HG03045 (cell line): ENCODE measurements around the gene APC2.
"Not testable (repeated sequence)": the region's sequence is repeated elsewhere in the genome, so short reads cannot be mapped to it uniquely, and the experiment has no call there.

ENCODE experiments used
- ATAC-seq: cut with Tn5 transposase; IDR thresholded peaks from one replicate; pipeline ENCODE4 v1.9.1; 2021; ENCODE audit warnings: mild to moderate bottlenecking, moderate library complexity; ENCODE audit not compliant: unreplicated experiment

APC2 gene

DNA sequence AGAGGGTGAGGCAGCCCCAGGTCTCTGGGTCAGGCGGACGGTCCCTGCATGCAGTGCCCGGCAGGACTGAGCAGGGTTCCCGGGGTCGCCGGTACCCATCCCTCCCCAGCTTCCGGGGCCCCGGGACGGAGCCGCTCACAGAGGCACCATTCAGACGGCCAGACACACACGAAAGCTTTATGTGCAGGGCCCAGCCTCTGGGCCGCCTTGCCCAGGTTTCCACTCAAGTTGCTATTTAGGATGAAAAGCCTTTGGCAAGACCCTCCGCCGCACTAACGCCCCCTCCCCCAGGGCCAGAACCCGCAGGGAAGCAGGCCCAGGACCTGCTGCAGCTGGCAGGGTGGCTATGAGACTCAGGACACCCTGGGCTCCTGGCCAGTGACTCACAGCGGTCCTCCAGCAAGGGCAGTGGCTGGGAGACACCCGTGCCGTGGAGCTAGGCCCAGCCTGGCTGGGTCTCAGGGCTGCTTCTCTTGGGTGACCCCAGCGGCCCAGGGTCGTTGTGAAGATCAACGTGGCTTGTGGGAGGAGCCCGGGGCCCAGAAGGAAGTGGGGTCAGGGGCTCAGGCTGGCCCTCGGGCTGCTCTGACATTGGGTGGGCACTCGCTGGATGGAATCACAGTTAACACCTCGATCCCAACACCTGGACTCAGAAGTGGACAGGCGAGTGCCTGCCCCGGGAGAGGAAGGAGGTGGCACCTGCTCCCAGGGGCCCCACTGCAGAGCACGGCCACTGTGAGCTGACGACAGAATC is 24.3 kb downstream of the APC2 start:
- no peak for ATAC-seq

DNA sequence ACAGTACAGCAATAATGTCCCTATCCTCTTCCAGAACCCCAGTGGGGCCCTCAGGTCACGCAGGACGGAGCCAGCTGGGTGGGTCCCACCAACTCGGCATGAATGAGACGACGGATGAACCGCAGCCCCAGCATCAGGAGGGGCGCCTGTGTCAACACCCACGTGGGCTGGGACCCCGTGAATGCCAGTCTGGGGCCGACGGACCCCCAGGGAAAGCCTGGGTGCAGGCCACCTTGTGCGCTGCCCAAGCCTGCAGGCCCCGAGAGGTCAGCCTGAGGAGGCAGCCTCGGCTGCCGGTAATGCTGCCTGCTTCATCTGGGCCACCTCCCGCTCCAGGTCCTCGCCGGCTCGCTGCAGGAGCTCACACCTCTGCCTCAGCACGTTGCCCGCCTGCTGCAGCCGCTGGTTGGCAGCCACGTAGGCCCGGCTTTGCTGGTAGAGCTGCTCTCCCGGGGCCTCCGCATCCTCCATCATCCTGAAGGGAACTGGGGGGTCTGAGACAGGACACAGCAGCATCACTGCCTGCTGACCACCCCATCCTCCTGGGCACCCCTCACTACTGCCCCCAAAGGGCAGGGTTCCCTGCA is 24.9 kb downstream of the APC2 start:
- no peak for ATAC-seq

DNA sequence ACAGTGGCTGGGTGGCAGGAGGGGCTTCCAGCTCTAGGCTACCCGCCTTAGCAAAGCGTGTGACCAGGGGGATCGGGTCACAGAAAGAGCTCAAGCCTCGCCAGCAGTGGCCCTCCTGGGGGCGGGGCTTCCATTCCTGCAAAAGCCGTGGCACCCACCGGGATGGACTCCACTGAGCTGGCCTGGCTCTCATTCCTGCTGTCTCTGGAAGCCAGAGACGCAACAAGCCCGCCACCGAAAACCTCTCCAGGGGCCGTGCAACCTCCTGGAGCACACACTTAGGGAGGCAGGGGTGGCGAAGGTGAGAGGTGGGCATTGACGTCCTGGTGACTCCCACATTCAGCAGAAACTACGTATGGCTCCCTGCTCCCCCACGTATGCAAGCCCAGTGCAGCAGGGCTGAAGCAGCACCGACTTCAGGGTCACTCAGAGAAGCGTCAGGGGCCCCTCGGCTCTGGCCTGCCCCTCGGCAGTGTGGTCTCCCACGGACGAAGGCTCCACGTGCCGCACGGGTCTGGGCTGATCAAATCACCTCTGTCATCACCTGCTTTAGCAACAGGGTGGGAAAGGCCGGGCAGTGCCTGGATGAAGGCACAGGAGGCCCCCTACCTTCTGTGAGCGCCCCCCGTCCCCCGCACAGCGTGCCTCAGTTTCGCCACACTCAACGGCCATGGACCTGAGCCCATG is 26.0 kb downstream of the APC2 start:
- ATAC-seq, result no peak

DNA sequence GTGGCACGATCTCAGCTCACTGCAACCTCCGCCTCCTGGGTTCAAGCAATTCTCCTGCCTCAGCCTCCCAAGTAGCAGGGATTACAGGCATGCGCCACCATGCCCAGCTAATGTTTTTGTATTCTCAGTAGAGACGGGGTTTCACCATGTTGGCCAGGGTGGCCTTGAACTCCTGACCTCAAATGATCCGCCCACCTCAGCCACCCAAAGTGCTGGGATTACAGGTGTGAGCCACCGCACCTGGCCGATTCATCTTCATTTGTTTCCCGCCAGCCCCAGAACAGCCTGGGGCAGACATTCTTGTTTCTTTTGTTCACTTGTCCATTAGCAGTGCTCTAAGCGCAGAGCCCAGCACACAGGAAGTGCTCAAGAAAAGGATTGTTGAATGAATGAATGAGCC is 27.1 kb downstream of the APC2 start:
- ATAC-seq, result not testable (repeated sequence)

DNA sequence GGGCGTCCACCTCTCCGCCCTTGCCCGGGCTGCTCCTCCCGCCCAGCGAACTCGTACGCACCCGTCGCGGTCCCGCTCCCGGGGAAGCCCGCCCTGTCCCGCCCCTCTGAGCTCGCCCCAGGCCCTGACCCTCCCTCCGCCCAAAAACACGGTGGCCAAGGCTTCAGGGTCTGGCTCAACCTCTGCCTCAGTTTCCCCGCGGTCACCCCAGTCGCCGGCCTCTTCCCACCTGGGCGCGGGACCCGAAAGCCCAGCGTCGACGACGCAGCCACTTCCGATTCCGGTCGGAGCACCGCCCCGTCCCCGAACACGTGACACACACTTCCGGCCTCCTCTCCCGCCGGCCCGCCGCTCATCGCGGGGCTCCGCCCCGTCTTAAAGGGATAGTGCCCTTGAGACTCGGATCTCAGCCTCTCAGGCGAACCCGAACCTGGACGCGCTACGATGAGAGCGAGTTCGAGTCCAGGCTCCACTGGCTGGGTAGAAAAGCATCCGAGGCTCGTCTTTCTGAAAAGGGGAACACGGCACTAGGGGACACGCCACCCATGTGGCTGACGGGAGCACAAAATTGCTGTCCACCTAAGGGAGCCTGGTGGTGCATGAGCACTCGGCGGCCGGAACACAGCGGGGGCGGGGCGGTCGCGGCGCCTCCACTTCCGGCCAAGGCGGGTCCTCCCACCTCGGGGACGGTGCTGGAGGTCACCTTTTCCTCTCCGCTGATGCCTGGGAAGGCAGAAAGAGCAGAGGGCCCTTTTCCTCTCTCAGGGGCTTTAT is 29.2 kb downstream of the APC2 start, which contains the start of gene C19orf25:
Gene C19orf25, minus strand, starts transcription at position 282 of the 774 bp plus-strand sequence. CDS start 312 bp downstream, outside the sequence.
- ATAC-seq, result peak; percentile 74

DNA sequence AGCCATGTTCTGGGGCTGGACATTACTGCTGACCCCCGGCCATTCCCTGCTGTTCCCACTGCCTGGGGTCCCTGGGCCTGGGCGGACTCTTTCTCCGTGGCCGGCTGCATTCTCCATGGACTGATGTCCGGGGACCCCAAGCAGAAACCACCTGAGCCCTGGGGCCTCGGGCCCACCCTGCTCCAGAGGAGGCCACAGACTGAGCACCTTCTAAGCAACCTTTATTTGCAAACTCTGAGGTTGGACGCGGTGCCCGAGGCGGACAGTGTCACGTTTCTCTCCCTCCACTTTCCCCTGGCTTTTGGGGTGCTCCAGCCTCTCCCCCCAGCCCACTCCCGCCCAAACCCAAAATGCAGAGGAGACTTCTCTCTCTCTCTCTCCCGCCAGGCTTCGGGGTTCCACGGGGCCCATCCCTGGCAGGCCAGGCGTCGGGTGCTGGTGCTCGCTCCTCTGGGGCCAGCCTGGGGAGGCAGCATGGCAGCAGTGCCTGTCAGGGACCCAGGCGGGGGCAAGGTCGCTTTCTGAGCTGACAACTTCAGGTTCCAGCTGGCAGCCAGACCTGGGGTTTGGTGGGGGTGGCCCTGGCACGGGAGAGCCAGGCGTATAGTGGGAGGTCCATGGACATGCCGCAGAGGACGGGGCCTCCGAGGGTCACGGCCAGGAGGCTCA is 31.4 kb downstream of the APC2 start:
- ATAC-seq, result no peak

DNA sequence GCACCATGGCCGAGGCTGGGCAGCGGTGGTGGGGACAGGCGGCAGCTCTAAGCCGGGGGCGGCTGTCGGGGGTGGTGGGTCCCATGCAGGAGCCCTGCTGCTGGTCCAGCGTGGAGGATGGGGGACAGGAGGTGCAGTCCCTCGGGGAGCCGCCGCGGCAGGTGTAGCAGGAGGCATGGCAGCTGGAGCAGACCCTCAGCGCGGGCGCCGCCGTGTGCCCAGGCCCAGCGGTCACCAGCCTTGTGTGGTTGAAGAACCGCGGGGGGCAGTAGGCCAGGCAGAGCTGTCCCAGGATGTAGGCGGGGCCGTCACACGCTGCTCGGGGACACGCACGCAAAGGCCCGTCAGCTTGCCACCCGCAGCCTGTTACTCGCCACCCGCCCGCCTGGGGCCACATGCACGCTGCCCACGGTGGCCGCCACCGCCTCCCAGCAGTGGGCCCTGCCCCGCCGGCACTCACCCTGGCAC is 32.0 kb downstream of the APC2 start:
- no peak for ATAC-seq

DNA sequence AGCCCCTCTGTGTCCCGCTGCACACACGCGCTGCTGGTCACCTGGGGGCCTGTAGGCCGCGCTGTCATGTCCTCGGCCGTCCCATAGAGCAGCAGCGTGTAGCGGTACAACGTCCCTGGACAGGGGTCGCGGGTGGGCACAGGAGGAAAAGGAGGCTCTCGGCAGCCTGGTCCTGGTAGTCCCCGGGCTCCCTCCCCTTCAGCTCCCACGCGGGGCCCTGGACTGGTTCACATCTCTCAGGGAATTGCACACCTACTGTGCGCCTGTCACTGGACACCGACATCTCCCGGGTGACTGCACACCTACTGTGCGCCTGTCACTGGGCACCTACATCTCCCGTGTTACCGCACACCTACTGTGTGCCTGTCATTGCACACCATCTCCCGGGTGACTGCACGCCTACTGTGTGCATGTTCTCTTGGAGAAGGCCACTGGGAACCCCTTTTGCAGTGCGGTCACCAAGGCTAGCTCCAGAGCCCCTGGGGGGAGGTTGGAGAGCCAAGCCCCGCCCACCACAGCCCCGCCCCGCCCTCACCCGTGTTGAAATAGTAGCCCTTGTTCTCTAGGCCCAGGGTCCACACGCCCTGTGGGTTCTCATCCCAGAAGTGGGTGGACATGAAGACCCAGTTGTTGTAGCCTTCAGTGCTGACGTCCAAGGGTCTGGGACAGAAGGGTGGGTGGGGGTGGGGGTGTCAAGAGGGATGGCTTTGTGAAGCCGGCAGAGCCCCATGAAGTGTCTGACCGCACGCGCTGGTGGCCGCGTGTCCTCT is 32.6 kb downstream of the APC2 start:
- ATAC-seq, result no peak

DNA sequence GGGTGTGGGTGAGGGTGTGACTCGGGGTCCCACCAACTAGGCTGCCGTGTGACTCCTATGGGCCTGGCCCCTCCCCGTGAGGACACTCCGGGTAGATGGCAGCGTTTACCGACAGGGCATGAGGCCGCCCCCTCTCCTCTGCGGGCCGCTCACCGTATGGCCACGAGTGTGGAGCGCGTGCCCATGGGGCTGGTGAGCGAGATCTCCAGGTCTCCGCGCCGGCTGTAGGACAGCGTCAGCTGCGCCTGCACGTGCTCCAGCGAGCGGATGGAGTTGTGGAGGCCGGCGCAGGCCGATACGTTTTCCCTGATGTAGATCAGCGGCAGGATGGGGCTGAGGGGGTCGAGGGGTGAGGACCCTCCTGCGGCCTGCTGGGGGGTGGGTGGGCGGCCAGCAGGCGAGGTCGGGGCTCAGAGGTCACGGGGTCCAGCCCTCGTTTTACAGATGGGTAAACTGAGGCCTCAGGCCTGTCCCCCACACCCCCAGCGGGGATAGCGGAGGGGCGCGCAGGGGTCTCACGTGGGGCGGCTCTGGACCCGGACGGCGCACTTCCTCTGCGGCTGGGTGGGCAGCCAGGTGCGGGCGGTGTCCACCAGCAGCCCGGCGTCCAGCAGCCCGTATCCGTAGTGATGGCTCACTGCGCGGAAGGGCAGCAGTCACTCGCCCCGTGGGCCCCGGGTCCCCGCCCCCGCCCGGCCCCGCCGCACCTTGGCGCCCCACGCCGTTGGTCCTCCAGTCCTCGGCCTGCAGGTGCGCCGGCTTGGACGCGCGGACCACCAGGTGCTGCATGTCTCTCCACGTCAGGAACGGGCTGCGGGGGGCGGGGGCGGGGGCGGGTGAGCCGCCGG is 33.4 kb downstream of the APC2 start:
- ATAC-seq, result no peak

DNA sequence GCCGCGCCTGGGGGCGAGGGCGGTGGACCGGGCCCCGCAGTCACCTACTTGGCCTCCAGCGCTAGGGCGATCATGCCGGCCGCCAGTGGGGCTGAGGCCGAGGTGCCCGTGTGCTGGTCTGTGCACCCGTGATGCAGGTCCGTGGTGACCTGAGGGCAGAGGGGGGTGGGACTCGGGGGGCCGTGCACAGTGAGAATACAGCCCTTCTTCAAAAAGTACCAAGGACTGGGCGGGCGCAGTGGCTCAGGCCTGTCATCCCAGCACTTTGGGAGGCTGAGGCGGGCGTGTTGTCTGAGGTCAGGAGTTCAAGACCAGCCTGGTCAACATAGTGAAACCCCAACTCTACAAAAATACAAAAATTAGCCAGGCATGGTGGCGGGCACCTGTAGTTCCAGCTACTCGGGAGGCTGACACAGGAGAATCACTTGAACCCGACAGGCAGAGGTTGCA is 34.1 kb downstream of the APC2 start:
- ATAC-seq, result no peak

DNA sequence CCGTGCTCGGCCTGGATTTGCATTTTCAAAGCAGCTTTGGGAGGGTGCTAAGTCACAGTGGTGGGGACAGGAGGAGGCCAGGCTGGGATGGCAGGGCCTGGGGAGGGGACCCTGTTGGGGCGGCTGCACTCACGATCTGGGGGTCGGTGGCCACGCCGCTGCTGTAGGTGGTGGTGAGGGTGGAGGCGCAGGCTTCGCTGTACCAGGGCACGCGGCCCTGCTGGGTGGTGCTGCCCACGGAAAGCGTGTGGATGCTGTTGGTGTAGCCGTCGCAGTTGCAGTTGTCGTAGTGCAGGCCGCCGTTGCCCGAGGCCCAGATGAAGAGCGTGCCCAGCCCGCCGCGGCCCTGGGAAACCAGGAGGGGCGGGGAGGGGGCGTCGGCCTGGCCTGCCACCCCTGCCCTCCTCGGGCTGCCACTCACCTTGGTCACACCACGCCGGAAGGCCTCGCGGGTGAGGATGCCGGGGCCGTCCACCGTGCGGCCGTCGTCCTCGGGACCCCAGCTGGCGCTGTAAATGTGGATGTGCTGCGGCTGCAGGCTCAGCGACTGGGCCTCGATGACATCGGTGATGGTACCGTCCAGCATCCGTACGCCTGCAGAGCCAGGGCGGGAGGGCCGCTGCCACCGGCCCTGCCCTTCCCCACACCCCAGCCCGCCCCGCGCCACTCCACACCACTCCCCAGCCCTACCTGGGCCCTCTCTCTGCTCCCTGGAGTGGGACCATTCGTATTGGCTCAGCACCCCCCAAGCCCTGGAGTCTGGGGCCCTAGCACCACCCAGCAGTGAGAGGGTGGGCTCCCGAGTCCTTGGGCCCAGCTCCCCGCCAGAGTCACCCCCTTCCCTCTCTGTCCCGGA is 37.0 kb downstream of the APC2 start:
- ATAC-seq, result no peak

DNA sequence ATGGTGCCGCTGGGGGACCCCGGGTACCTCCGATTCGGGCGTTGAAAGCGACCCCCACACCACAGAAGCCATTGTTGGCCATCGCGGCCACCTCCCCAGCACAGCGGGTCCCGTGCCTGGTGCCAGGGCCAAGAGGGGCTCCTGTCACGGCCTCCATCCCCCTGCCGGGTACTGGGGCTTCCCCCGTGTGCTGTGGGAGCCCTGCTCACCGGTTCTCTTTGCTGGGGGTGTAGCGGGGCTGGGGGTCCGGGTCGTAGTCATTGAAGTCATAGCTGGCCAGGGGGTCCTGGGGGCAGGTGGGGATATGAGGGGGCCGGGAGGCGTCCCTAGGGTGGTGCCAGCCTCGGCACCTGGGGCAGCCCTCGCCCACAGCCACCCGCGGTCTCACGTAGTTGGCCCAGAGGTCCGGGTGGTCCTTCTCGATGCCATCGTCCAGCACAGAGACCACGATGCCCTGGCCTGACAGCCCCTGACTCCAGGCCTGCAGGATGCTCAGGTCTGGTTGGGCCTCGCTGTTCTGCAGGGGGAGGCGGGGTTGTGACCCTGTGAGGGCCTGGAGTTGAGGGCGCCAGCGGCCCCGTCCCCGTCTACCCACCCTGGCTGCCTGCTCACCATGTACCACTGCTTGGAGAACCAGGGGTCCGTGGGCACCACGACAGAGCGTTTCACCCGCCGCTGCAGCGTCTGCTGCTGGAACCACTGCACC is 37.8 kb downstream of the APC2 start:
- ATAC-seq, result no peak

DNA sequence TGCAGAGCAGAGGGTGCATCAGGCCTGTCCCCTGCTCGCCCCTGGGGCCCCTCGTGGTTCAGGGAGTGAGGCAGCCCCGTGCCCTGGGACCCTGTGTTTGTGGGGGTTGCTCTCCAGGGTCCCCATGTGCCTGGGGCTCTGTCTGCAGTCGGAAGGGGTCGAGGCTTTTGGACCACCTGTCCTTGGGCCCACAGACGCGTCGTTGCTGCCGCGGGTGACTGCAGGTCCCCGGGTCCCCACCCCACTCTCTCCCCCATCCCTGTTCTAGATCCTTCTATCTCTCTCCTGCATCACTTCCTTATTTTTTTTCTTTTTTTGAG is 38.3 kb downstream of the APC2 start:
- no peak for ATAC-seq

DNA sequence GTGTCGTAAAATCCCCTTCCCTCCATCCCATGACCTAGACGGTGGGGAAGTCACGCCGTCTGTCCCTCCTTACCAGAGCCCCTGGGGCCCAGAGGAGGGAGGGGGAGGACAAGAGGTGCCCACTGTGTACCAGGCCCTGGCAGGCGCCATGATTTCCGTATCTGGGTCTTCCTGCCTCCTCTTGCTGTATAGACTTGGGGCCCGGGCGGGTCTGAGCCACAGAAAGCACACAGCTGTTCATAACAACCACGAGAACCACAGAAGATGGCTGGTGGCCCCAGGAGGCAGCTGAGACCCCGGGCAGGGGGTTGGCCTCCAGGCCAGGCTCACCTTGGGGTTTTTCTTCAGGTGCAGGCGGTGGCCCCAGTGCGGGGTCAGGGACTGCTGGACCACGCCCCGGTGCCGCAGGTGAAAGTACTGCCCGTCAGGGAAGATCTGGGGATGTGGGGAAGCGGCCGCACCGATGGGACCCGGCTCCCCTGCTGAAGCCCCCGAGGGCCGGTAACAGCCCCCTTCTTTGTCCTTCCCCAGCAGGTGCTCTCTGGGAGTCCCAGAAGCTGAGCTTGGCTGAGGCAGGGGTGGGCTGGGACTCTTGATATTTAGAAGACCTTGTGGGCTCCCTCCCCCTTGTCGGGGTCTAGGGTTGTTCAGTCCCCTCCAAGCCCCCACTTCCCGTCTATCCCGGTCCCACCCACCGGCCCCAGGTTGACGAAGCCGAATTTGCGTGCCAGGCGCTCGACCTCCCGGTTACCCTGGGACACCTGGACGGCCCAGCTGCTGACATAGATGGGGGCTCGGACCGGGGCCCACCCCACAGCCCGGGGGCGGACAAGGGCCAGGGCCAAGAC is 39.8 kb downstream of the APC2 start:
- no peak for ATAC-seq

DNA sequence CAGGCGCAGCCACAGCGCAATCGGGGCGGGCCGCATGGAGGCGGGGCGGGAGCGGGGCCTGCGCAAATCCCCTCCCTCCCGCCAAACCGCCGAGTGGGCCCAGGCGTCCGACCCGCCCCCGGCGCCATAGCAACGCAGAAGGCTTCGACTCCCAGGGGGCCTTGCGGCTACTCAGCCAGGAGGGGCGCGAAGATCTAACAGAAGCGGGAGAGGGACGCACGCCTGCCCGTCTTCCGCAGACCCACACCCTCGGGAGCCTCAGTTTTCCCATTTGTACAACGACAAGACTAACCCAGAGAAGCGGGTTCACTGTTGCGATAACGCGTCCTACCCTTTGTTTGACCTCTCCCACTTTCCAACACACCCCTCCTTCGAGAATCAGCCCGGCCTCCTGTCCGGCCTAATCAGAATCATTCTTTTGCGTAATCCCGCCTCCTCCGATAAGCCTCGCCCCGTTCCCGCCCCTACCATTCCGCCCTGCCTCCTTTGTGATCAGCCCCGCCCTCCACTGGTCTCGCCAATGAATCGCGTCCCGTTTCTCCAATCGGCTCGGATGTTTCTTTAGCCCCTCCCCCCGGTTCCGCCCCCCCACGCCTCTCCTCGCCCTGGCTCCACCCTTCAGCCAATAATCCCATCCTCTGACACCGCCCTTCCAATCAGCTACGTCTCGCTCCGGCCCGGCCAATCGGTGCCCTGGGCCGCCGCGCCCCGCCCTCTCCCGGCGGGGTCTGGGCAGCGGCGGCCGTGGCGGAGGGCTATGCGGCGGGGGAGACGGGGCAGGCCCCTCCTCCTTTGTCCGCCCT is 40.6 kb downstream of the APC2 start, which contains the start of gene PCSK4:
Gene PCSK4, minus strand, starts transcription at position 40 of the 803 bp plus-strand sequence. Its CDS starts 4 bp downstream, at position 36.
- ATAC-seq, result peak; percentile 79
